ENCODE results near the gene NNAT.

Gene NNAT

DNA sequence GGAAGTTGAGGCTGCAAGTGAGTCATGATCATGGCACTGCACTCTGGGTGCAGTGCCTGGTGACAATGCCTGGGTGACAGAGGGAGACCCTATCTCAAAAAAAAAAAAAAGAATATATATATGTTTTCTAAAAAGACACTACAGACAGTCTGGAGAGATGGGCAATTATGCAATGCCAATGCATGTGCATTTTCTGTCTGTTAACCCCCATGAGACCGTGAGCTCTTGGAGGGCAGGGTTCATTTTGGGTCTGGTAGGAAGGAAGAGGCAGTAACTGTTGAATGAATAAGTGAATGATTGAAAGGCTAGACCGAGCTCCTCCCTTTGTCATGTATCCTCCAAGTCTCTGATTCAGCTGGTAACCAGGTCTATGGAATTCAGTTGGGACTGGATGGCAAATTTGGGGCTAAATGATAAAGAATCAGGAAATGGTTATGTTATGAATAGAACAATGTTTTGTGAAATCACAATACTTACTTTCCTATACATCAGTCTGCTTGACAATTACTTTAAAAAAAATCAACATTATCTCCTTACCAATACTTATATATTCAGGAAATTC is 12.2 kb downstream of the NNAT start:
- Histone ChIP-seq H3K36me3 (ENCODE audit: insufficient read depth, low read length) (no peaks in the 10 kb centered on the region), H3K4me2 (ENCODE audit: insufficient read depth, low read length) (no peak overlapping the region), H4K20me1 (ENCODE audit: insufficient read depth, low read length) (no peaks in the 10 kb centered on the region), H3K27ac (ENCODE audit: low read length) (no peak overlapping the region), H3K79me2 (ENCODE audit: insufficient read depth, low read length) (no peaks in the 10 kb centered on the region), H2AFZ (ENCODE audit: low read depth, low read length) (no peak overlapping the region), H3K4me1 (ENCODE audit: insufficient read depth, low read length) (peaks cover 12% of the 10 kb centered on the region), H3K9me3 (ENCODE audit: insufficient read depth, low read length, severe bottlenecking) (no peaks in the 10 kb centered on the region), H3K9ac (ENCODE audit: low read depth, low read length) (no peak overlapping the region), H3K27me3 (ENCODE audit: insufficient read depth, low read length, poor library complexity) (no peaks in the 10 kb centered on the region), H3K4me3 (ENCODE audit: low read depth in 1 of 2, low read length in 2 of 2) (no peak overlapping the region)
- DNase-seq (no peak), ATAC-seq (ENCODE audit: insufficient read depth, low read depth) (no peak)
- TF ChIP-seq CTCF (IDR thresholded peaks at IDR 0.05; ENCODE audit: borderline replicate concordance, extremely low read depth, low read length, poor library complexity, severe bottlenecking) (no peak), EZH2 (IDR thresholded peaks at IDR 0.05; ENCODE audit: borderline replicate concordance, low read depth, low read length, severe bottlenecking) (no peak)

- Histone ChIP-seq H3K9me3 (ENCODE audit: insufficient read depth, low read length, severe bottlenecking) (no peaks in the 10 kb centered on the region), H3K4me2 (ENCODE audit: insufficient read depth, low read length) (no peak overlapping the region), H3K4me3 (ENCODE audit: low read depth in 1 of 2, low read length in 2 of 2) (no peak overlapping the region), H3K27me3 (ENCODE audit: insufficient read depth, low read length, poor library complexity) (no peaks in the 10 kb centered on the region), H2AFZ (ENCODE audit: low read depth, low read length) (no peak overlapping the region), H4K20me1 (ENCODE audit: insufficient read depth, low read length) (no peaks in the 10 kb centered on the region), H3K9ac (ENCODE audit: low read depth, low read length) (no peak overlapping the region), H3K27ac (ENCODE audit: low read length) (no peak overlapping the region), H3K79me2 (ENCODE audit: insufficient read depth, low read length) (no peaks in the 10 kb centered on the region), H3K36me3 (ENCODE audit: insufficient read depth, low read length) (no peaks in the 10 kb centered on the region), H3K4me1 (ENCODE audit: insufficient read depth, low read length) (no peaks in the 10 kb centered on the region)
- ATAC-seq (ENCODE audit: insufficient read depth, low read depth), result peak; percentile 89
- TF ChIP-seq CTCF (IDR thresholded peaks at IDR 0.05; ENCODE audit: borderline replicate concordance, extremely low read depth, low read length, poor library complexity, severe bottlenecking) (peak; percentile 96), EZH2 (IDR thresholded peaks at IDR 0.05; ENCODE audit: borderline replicate concordance, low read depth, low read length, severe bottlenecking) (no peak)
- DNase-seq, result peak; percentile 62
Observed at GRCh38 chr20:37534401-37535157, 13.5 kb downstream of the NNAT start.

DNA sequence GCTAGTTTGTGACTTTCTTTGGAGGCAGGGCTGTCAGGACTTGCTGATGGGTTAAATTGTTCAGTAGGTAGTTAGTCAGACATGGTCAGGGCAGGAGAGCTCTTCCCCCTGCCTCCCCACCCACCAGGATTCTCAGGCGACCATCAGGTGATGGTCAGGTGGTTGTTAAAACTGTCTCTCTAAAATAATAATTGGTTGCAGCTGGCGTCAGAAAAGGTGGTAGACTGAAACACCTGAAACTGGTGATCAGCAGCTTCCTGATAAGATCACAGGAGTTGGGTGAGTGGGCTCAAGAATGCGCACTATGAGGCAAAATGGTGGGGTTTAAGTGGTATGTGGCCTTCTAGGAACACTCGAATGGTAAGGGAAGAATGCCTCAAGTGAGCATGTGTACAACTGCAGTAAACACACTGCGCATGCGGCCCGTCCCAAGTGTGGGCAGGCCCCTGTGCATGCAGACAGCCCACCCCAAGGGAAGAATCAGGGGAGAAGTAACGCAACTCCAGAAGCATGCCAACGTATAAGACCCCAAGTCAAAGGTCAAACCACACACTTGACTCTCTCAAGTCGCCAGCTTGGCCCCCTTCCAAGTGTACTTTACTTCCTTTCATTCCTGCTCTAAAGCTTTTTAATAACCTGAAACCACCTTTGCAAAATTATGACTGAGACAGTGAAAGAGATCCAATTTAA is 14.5 kb downstream of the NNAT start:
- Histone ChIP-seq H3K79me2 (ENCODE audit: insufficient read depth, low read length) (no peaks in the 10 kb centered on the region), H3K9ac (ENCODE audit: low read depth, low read length) (no peak overlapping the region), H3K9me3 (ENCODE audit: insufficient read depth, low read length, severe bottlenecking) (no peaks in the 10 kb centered on the region), H4K20me1 (ENCODE audit: insufficient read depth, low read length) (no peaks in the 10 kb centered on the region), H3K27ac (ENCODE audit: low read length) (no peak overlapping the region), H3K4me2 (ENCODE audit: insufficient read depth, low read length) (no peak overlapping the region), H3K4me1 (ENCODE audit: insufficient read depth, low read length) (no peaks in the 10 kb centered on the region), H3K4me3 (ENCODE audit: low read depth in 1 of 2, low read length in 2 of 2) (no peak overlapping the region), H2AFZ (ENCODE audit: low read depth, low read length) (no peak overlapping the region), H3K36me3 (ENCODE audit: insufficient read depth, low read length) (no peaks in the 10 kb centered on the region), H3K27me3 (ENCODE audit: insufficient read depth, low read length, poor library complexity) (no peaks in the 10 kb centered on the region)
- DNase-seq (no peak), ATAC-seq (ENCODE audit: insufficient read depth, low read depth) (no peak)
- TF ChIP-seq EZH2 (IDR thresholded peaks at IDR 0.05; ENCODE audit: borderline replicate concordance, low read depth, low read length, severe bottlenecking) (no peak), CTCF (IDR thresholded peaks at IDR 0.05; ENCODE audit: borderline replicate concordance, extremely low read depth, low read length, poor library complexity, severe bottlenecking) (no peak)
